Neural cell (in vitro differentiated cells): ENCODE data around the gene STX4.

ENCODE experiments used
- CTCF ChIP-seq: fragments of 450-650 bp; IDR thresholded peaks from 2 replicates; pipeline ENCODE4 v1.5.1; 2014; ENCODE audit warnings: antibody characterized with exemption, mild to moderate bottlenecking, moderate library complexity; ENCODE audit not compliant: poor library complexity, severe bottlenecking
- EZH2 ChIP-seq: fragments of 200-600, 300-800 bp; shearing (Covaris generic), sonication (generic); IDR thresholded peaks from 2 replicates; pipeline ENCODE4 v1.6.1; 2014; ENCODE audit warnings: antibody characterized with exemption, low read length, borderline replicate concordance, mild to moderate bottlenecking; ENCODE audit not compliant: insufficient read depth, poor library complexity, severe bottlenecking
- POLR2AphosphoS5 ChIP-seq: IDR thresholded peaks from 2 replicates; pipeline ENCODE4 v1.6.1; 2012
- TF ChIP-seq, protein P1 (sequence below): IDR thresholded peaks from 2 replicates; pipeline ENCODE4 v1.6.1; 2012; ENCODE audit warnings: borderline replicate concordance

GRCh38 chr16:31001507-31002249 is 31.7 kb upstream of the STX4 start:
- TF ChIP-seq, protein P1, sequence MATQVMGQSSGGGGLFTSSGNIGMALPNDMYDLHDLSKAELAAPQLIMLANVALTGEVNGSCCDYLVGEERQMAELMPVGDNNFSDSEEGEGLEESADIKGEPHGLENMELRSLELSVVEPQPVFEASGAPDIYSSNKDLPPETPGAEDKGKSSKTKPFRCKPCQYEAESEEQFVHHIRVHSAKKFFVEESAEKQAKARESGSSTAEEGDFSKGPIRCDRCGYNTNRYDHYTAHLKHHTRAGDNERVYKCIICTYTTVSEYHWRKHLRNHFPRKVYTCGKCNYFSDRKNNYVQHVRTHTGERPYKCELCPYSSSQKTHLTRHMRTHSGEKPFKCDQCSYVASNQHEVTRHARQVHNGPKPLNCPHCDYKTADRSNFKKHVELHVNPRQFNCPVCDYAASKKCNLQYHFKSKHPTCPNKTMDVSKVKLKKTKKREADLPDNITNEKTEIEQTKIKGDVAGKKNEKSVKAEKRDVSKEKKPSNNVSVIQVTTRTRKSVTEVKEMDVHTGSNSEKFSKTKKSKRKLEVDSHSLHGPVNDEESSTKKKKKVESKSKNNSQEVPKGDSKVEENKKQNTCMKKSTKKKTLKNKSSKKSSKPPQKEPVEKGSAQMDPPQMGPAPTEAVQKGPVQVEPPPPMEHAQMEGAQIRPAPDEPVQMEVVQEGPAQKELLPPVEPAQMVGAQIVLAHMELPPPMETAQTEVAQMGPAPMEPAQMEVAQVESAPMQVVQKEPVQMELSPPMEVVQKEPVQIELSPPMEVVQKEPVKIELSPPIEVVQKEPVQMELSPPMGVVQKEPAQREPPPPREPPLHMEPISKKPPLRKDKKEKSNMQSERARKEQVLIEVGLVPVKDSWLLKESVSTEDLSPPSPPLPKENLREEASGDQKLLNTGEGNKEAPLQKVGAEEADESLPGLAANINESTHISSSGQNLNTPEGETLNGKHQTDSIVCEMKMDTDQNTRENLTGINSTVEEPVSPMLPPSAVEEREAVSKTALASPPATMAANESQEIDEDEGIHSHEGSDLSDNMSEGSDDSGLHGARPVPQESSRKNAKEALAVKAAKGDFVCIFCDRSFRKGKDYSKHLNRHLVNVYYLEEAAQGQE = no peak
- TF ChIP-seq CTCF (no peak), EZH2 (no peak), POLR2AphosphoS5 (no peak)
